Liver (tissue), 3 donors: ENCODE results near the gene SMYD1.

Experiments
- CTCF ChIP-seq: fragments of 150-350 bp; IDR thresholded peaks from 2 replicates; pipeline ENCODE4 v1.5.1; 2017; ENCODE audit warnings: improper control_type of control experiment, low read depth, low read length; ENCODE audit not compliant: missing input control
- MAX ChIP-seq: IDR thresholded peaks from 2 replicates; pipeline ENCODE4 v1.6.1; 2016; ENCODE audit warnings: antibody characterized with exemption
- RAD21 ChIP-seq, 2 donors: IDR thresholded peaks; 2 replicates each; pipeline ENCODE4 v1.6.1; 2016; ENCODE audit warnings: antibody characterized with exemption in 2 of 2, mild to moderate bottlenecking in 2 of 2
- donor health status: healthy.
- donor health status: healthy.

GRCh38 chr2:88085602-88086001, 18.0 kb downstream of the SMYD1 start:
- TF ChIP-seq CTCF (no peak), MAX (no peak), RAD21 (IDR thresholded peaks at IDR 0.05) (no peak)
